ENCODE measurements around the gene MLLT1.
"Not testable (repeated sequence)": the region's sequence is repeated elsewhere in the genome, so short reads cannot be mapped to it uniquely, and the experiment has no call there.

The MLLT1 gene

GRCh38 chr19:6318772-6319171, 39.0 kb upstream of the MLLT1 start:
- no peaks in the 10 kb centered on the region for H3K9me2 ChIP-seq (replicated peaks; ENCODE audit: low read depth, low read length)
- H3K9me3 ChIP-seq (ENCODE audit: insufficient read depth, low read depth, low read length): no peaks in the 10 kb centered on the region
- H4K20me1 ChIP-seq (ENCODE audit: insufficient read depth, low read length, poor library complexity, severe bottlenecking): no peaks in the 10 kb centered on the region
- no peaks in the 10 kb centered on the region for H3K27me3 ChIP-seq (ENCODE audit: insufficient read depth, low read length, poor library complexity, severe bottlenecking)
- H3F3A ChIP-seq (ENCODE audit: low read depth): no peaks in the 10 kb centered on the region
- TF ChIP-seq EZH2phosphoT487 (IDR thresholded peaks at IDR 0.05; ENCODE audit: borderline replicate concordance) (no peak), CTCF (conservative IDR thresholded peaks at IDR 0.05; ENCODE audit: low read length) (no peak)
- no peak overlapping the region for H3K9ac ChIP-seq (ENCODE audit: low read depth, low read length, poor library complexity, severe bottlenecking)
- no peaks in the 10 kb centered on the region for H3K79me2 ChIP-seq (ENCODE audit: insufficient read depth, low read length)
- H3K4me2 ChIP-seq (ENCODE audit: low read depth, low read length, poor library complexity, severe bottlenecking): no peak overlapping the region
- H3K36me3 ChIP-seq (ENCODE audit: insufficient read depth, low read length): no peaks in the 10 kb centered on the region
- no peak overlapping the region for H2AFZ ChIP-seq (ENCODE audit: low read length)
- H3K4me1 ChIP-seq (ENCODE audit: insufficient read depth, low read length, poor library complexity, severe bottlenecking): no peaks in the 10 kb centered on the region
- no peak overlapping the region for H3K4me3 ChIP-seq (ENCODE audit: low read length, poor library complexity, severe bottlenecking)

DNA sequence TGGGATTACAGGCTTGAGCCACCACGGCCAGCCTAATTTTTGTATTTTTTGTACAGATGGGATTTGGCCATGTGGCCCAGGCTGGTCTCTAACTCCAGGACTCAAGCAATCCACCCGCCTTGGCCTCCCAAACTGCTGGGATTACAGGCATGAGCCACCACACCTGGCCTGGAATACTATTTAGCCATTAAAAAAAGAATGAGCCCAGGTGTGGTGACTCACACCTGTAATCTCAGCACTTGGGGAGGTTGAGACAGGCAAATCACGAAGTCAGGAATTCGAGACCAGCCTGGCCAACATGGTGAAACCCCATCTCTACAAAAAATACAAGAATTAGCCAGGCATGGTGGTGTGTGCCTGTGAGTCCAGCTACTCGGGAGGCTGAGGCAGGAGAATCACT, 35.9 kb upstream of the MLLT1 start:
- not testable (repeated sequence) for H3K4me3 ChIP-seq (ENCODE audit: low read length, poor library complexity, severe bottlenecking); H3K4me1 ChIP-seq (ENCODE audit: insufficient read depth, low read length, poor library complexity, severe bottlenecking); H3F3A ChIP-seq (ENCODE audit: low read depth); H3K9ac ChIP-seq (ENCODE audit: low read depth, low read length, poor library complexity, severe bottlenecking); H2AFZ ChIP-seq (ENCODE audit: low read length); H3K27me3 ChIP-seq (ENCODE audit: insufficient read depth, low read length, poor library complexity, severe bottlenecking); H3K36me3 ChIP-seq (ENCODE audit: insufficient read depth, low read length); H4K20me1 ChIP-seq (ENCODE audit: insufficient read depth, low read length, poor library complexity, severe bottlenecking); H3K9me3 ChIP-seq (ENCODE audit: insufficient read depth, low read depth, low read length); H3K79me2 ChIP-seq (ENCODE audit: insufficient read depth, low read length); H3K9me2 ChIP-seq (replicated peaks; ENCODE audit: low read depth, low read length); H3K4me2 ChIP-seq (ENCODE audit: low read depth, low read length, poor library complexity, severe bottlenecking)

GRCh38 chr19:6313398-6313969, 33.7 kb upstream of the MLLT1 start:
- Histone ChIP-seq H3K4me2 (ENCODE audit: low read depth, low read length, poor library complexity, severe bottlenecking) (no peak overlapping the region), H3K9me3 (ENCODE audit: insufficient read depth, low read depth, low read length) (no peaks in the 10 kb centered on the region), H3K9me2 (replicated peaks; ENCODE audit: low read depth, low read length) (no peaks in the 10 kb centered on the region), H3K9ac (ENCODE audit: low read depth, low read length, poor library complexity, severe bottlenecking) (no peak overlapping the region), H3K27me3 (ENCODE audit: insufficient read depth, low read length, poor library complexity, severe bottlenecking) (no peaks in the 10 kb centered on the region), H3K79me2 (ENCODE audit: insufficient read depth, low read length) (no peaks in the 10 kb centered on the region), H3F3A (ENCODE audit: low read depth) (no peaks in the 10 kb centered on the region), H3K4me1 (ENCODE audit: insufficient read depth, low read length, poor library complexity, severe bottlenecking) (no peaks in the 10 kb centered on the region), H2AFZ (ENCODE audit: low read length) (no peak overlapping the region), H3K36me3 (ENCODE audit: insufficient read depth, low read length) (no peaks in the 10 kb centered on the region), H4K20me1 (ENCODE audit: insufficient read depth, low read length, poor library complexity, severe bottlenecking) (no peaks in the 10 kb centered on the region), H3K4me3 (ENCODE audit: low read length, poor library complexity, severe bottlenecking) (no peak overlapping the region)
- TF ChIP-seq CTCF (conservative IDR thresholded peaks at IDR 0.05; ENCODE audit: low read length) (no peak), EZH2phosphoT487 (IDR thresholded peaks at IDR 0.05; ENCODE audit: borderline replicate concordance) (no peak)

- Histone ChIP-seq H3F3A (ENCODE audit: low read depth) (no peaks in the 10 kb centered on the region), H4K20me1 (ENCODE audit: insufficient read depth, low read length, poor library complexity, severe bottlenecking) (no peaks in the 10 kb centered on the region), H3K4me2 (ENCODE audit: low read depth, low read length, poor library complexity, severe bottlenecking) (no peak overlapping the region), H3K79me2 (ENCODE audit: insufficient read depth, low read length) (no peaks in the 10 kb centered on the region), H3K36me3 (ENCODE audit: insufficient read depth, low read length) (no peaks in the 10 kb centered on the region), H3K4me3 (ENCODE audit: low read length, poor library complexity, severe bottlenecking) (no peak overlapping the region), H3K4me1 (ENCODE audit: insufficient read depth, low read length, poor library complexity, severe bottlenecking) (no peaks in the 10 kb centered on the region), H3K27me3 (ENCODE audit: insufficient read depth, low read length, poor library complexity, severe bottlenecking) (no peaks in the 10 kb centered on the region), H3K9me3 (ENCODE audit: insufficient read depth, low read depth, low read length) (no peaks in the 10 kb centered on the region), H3K9me2 (replicated peaks; ENCODE audit: low read depth, low read length) (no peaks in the 10 kb centered on the region), H2AFZ (ENCODE audit: low read length) (no peak overlapping the region), H3K9ac (ENCODE audit: low read depth, low read length, poor library complexity, severe bottlenecking) (no peak overlapping the region)
- TF ChIP-seq CTCF (conservative IDR thresholded peaks at IDR 0.05; ENCODE audit: low read length): no peak
- TF ChIP-seq EZH2phosphoT487 (IDR thresholded peaks at IDR 0.05; ENCODE audit: borderline replicate concordance): no peak
Measured at GRCh38 chr19:6312018-6312417, 32.2 kb upstream of the MLLT1 start.

Data from Loucy (cell line).